ENCODE results near the gene CCL13. TPM values are rescaled to one million over a fixed set of nuclear protein-coding genes. Genes with fewer than 3 reads are reported as not detected.

CCL13 gene
- total RNA-seq, 1 donor from 2014 or later = not detected

DNA sequence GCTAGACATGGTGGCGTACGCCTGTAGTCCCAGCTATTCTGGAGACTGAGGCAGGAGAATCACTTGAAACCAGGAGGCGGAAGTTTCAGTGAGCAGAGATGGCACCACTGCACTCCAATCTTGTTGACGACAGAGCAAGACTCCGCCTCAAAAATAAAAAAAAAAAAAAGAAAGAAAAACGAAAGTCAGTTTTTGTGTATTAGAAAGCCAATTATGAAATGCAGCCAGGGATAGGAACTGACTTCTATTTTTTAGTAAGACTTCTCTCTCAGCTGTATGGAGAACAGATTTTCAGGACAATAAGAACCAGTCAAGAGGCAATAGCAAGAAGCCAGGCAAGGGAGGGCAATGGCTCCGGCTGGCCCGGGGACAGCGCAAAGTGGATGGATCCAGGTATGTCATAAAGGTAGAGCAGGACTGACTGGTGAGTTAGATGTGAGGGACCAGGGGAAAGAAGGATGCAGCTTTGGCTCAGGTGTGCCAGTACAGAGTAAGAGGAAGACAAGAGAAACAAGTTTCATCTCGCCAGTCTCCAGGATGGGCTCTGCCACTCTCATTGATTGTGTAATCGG is 19.2 kb downstream of the CCL13 start:
- no peak for DNase-seq (ENCODE audit: low spot score, unreplicated experiment)

GRCh38 chr17:34377078-34377823 is 21.0 kb downstream of the CCL13 start:
- DNase-seq (ENCODE audit: low spot score, unreplicated experiment) = no peak
- no peaks in the 10 kb centered on the region for H3K36me3 Mint-ChIP-seq (ENCODE audit: insufficient read depth)

More for the DNA sequence above, 19.2 kb downstream of the CCL13 start:
- no peaks in the 10 kb centered on the region for H3K36me3 Mint-ChIP-seq (ENCODE audit: insufficient read depth)
- H3K4me1 Mint-ChIP-seq (ENCODE audit: low read depth) = peaks cover 11% of the 10 kb centered on the region
- H3K4me3 Mint-ChIP-seq (ENCODE audit: low read depth) = no peak overlapping the region
- peaks cover 2% of the 10 kb centered on the region for H3K27me3 Mint-ChIP-seq
- no peaks in the 10 kb centered on the region for H3K9me3 Mint-ChIP-seq (ENCODE audit: low read depth)
- H3K27ac Mint-ChIP-seq = no peak overlapping the region
- TF ChIP-seq CTCF (IDR thresholded peaks at IDR 0.05; ENCODE audit: unreplicated experiment) = no peak

GRCh38 chr17:34378664-34379101 is 22.4 kb downstream of the CCL13 start:
- DNase-seq (ENCODE audit: low spot score, unreplicated experiment) = no peak
- Mint-ChIP-seq H3K4me1 (ENCODE audit: low read depth) (peaks cover 11% of the 10 kb centered on the region), H3K27ac (no peak overlapping the region), H3K36me3 (ENCODE audit: insufficient read depth) (no peaks in the 10 kb centered on the region), H3K4me3 (ENCODE audit: low read depth) (no peak overlapping the region), H3K27me3 (peaks cover 8% of the 10 kb centered on the region), H3K9me3 (ENCODE audit: low read depth) (no peaks in the 10 kb centered on the region)
- TF ChIP-seq CTCF (IDR thresholded peaks at IDR 0.05; ENCODE audit: unreplicated experiment) = no peak

More at GRCh38 chr17:34377078-34377823, 21.0 kb downstream of the CCL13 start:
- Mint-ChIP-seq H3K4me1 (ENCODE audit: low read depth) (peaks cover 11% of the 10 kb centered on the region), H3K27me3 (peaks cover 2% of the 10 kb centered on the region), H3K27ac (no peak overlapping the region), H3K9me3 (ENCODE audit: low read depth) (no peaks in the 10 kb centered on the region), H3K4me3 (ENCODE audit: low read depth) (no peak overlapping the region)
- TF ChIP-seq CTCF (IDR thresholded peaks at IDR 0.05; ENCODE audit: unreplicated experiment) = no peak

- DNase-seq (ENCODE audit: low spot score, unreplicated experiment) = no peak
- no peak for TF ChIP-seq CTCF (IDR thresholded peaks at IDR 0.05; ENCODE audit: unreplicated experiment)
- Mint-ChIP-seq H3K4me3 (ENCODE audit: low read depth) (no peak overlapping the region), H3K27me3 (peaks cover 11% of the 10 kb centered on the region), H3K27ac (no peak overlapping the region), H3K9me3 (ENCODE audit: low read depth) (no peaks in the 10 kb centered on the region), H3K36me3 (ENCODE audit: insufficient read depth) (no peaks in the 10 kb centered on the region), H3K4me1 (ENCODE audit: low read depth) (peaks cover 11% of the 10 kb centered on the region)
These were observed 23.6 kb downstream of the CCL13 start for GRCh38 chr17:34379868-34380267.

GRCh38 chr17:34382621-34383124 is 26.4 kb downstream of the CCL13 start:
- Mint-ChIP-seq H3K4me3 (ENCODE audit: low read depth) (no peak overlapping the region), H3K9me3 (ENCODE audit: low read depth) (no peaks in the 10 kb centered on the region), H3K27ac (no peak overlapping the region), H3K27me3 (peaks cover 20% of the 10 kb centered on the region), H3K4me1 (ENCODE audit: low read depth) (peaks cover 11% of the 10 kb centered on the region), H3K36me3 (ENCODE audit: insufficient read depth) (no peaks in the 10 kb centered on the region)
- no peak for TF ChIP-seq CTCF (IDR thresholded peaks at IDR 0.05; ENCODE audit: unreplicated experiment)
- DNase-seq (ENCODE audit: low spot score, unreplicated experiment) = no peak

Measured in progenitor cell of endocrine pancreas (in vitro differentiated cells).